Activated naive CD8-positive, alpha-beta T cell treated with anti-CD3 and anti-CD28 coated beads for 36 hours (primary cell): ENCODE measurements around the gene PRR12. TPM values are rescaled to one million over a fixed set of nuclear protein-coding genes. Genes with fewer than 3 reads are reported as not detected.

Experiments
- DNase-seq: peaks from one replicate; pipeline ENCODE4 v3.0.0; 2021
- H3K27ac Mint-ChIP-seq: one replicate; pipeline ENCODE4 v1.8.0; 2022; ENCODE audit warnings: mild to moderate bottlenecking, moderate library complexity, mixed read lengths
- H3K27me3 Mint-ChIP-seq: one replicate; pipeline ENCODE4 v1.8.0; 2022; ENCODE audit warnings: mild to moderate bottlenecking, mixed read lengths
- H3K36me3 Mint-ChIP-seq: one replicate; pipeline ENCODE4 v1.8.0; 2021; ENCODE audit warnings: mild to moderate bottlenecking, mixed read lengths
- H3K4me1 Mint-ChIP-seq: one replicate; pipeline ENCODE4 v1.8.0; 2021; ENCODE audit warnings: mixed read lengths
- H3K4me3 Mint-ChIP-seq: one replicate; pipeline ENCODE4 v1.8.0; 2022; ENCODE audit warnings: mild to moderate bottlenecking, moderate library complexity, mixed read lengths
- H3K9me3 Mint-ChIP-seq: one replicate; pipeline ENCODE4 v1.8.0; 2022; ENCODE audit warnings: mixed read lengths
- total RNA-seq, 2 experiments: library from RNA; stranded (reverse); gene quantifications; one replicate each; pipeline ENCODE4 v1.2.3, GENCODE V29; 2021

Gene PRR12
- total RNA-seq, 2 experiments from 2014 or later, result 16.0 to 17.8 TPM

DNA sequence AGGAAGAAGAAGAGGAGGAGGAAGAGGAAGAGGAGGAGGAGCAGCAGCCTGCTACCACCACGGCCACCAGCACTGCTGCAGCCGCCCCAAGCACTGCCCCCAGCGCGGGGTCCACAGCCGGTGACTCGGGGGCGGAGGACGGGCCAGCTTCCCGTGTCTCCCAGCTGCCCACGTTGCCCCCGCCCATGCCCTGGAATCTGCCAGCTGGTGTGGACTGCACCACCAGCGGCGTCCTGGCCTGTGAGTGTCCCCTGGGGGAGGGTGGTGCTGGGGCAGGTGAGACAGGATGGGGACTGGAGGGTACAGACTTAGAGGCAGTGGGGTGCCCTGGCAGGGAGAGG lies 62.5 kb downstream of the PRR12 start:
- Mint-ChIP-seq H3K9me3 (no peaks in the 10 kb centered on the region), H3K27me3 (no peaks in the 10 kb centered on the region), H3K4me3 (no peak overlapping the region), H3K4me1 (no peaks in the 10 kb centered on the region), H3K27ac (no peak overlapping the region), H3K36me3 (peaks cover 7% of the 10 kb centered on the region)
- no peak for DNase-seq

DNA sequence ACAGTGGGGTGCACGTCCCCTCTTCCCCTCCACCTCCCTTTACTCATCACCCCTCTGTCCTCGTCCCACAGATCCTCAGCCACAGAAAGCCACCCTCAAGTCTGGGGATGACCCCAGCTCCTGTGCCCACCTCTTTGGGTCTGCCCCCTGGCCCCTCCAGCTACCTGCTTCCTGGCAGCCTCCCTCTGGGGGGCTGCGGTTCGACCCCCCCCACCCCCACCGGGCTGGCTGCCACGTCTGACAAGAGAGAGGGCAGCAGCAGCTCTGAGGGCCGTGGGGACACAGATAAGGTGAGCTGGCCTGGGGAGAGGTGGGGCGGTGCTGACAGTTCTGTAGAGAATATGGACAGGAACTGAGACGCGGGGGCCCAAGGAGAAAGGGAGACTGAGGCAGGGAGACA lies 63.6 kb downstream of the PRR12 start:
- H3K9me3 Mint-ChIP-seq, result no peaks in the 10 kb centered on the region
- DNase-seq, result no peak
- no peak overlapping the region for H3K4me3 Mint-ChIP-seq
- H3K4me1 Mint-ChIP-seq, result peaks cover 3% of the 10 kb centered on the region
- H3K36me3 Mint-ChIP-seq, result peaks cover 7% of the 10 kb centered on the region
- H3K27ac Mint-ChIP-seq, result no peak overlapping the region
- no peaks in the 10 kb centered on the region for H3K27me3 Mint-ChIP-seq

DNA sequence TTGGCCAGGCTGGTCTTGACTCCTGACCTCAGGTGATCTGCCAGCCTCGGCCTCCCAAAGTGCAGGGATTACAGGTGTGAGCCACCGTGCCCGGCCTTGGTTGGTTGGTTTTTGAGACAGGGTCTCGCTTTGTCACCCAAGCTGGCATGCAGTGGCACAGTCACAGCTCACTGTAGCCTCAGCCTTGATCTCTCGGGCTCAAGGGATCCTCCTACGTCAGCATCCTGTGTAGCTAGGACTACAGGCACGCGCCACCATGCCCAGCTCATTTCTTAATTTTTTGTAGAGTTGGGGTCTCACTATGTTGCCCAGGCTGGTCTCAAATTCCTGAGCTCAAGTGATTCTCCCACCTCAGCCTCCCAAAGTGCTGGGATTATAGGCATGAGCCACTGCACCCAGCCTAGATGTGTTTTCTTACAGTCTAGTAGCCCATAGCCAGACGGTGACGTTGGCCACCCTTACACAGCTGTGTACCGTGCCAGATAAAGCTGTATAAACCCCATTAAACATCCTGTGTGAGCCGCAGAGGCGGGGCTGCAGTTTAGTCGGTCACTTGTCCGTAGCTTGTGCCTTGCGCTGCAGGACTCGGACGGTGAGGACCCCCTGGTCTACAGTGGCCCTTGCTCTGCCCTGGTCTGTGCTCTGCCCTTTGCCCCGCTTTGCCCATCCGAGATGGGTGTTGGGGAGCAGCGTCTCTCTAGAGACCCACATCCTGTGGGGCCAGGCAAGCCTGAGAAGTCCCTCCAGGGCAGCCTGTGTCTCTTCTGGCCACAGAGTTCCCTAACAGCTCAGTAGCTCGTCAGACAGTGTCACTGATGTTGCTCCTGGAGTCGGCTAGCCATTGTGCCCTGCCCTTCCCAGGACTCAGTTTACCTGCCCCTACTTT lies 64.8 kb downstream of the PRR12 start:
- peaks cover 3% of the 10 kb centered on the region for H3K4me1 Mint-ChIP-seq
- H3K27ac Mint-ChIP-seq, result no peak overlapping the region
- H3K27me3 Mint-ChIP-seq, result no peaks in the 10 kb centered on the region
- no peaks in the 10 kb centered on the region for H3K9me3 Mint-ChIP-seq
- no peak for DNase-seq
- peaks cover 10% of the 10 kb centered on the region for H3K36me3 Mint-ChIP-seq
- no peak overlapping the region for H3K4me3 Mint-ChIP-seq

DNA sequence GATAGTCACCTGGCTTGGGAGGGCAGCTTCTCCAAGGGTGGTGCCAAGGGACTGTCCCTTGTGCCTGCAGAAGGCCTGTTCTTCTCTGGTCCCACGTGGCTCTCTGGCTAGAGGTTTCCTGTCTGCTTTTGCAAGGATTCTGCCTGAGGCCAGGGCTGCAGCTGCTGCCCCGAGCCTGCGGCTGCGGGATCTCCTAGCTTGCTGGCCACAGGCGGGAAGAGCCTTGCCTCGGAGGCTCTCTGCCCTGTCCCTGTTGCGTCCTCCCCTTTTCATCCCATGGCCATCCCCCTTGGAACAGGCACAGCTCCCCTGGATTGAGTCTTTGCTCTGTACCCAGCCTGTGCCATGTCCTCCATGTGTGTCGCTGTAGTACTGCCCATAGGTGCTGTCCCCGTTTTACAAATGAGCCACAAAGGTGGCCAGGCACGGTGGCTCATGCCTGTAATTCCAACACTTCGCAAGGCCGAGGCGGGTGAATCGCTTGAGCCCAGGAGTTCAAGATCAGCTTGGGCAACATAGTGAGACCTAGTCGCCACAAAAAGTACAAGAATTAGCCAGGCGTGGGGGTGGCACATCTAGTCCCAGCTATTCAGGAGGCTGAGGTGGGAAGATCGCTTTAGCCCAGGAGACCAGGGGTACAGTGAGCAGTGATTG lies 65.6 kb downstream of the PRR12 start:
- no peak for DNase-seq
- H3K4me1 Mint-ChIP-seq, result peaks cover 3% of the 10 kb centered on the region
- no peak overlapping the region for H3K27ac Mint-ChIP-seq
- no peak overlapping the region for H3K4me3 Mint-ChIP-seq
- H3K9me3 Mint-ChIP-seq, result no peaks in the 10 kb centered on the region
- H3K27me3 Mint-ChIP-seq, result no peaks in the 10 kb centered on the region
- H3K36me3 Mint-ChIP-seq, result peaks cover 8% of the 10 kb centered on the region

DNA sequence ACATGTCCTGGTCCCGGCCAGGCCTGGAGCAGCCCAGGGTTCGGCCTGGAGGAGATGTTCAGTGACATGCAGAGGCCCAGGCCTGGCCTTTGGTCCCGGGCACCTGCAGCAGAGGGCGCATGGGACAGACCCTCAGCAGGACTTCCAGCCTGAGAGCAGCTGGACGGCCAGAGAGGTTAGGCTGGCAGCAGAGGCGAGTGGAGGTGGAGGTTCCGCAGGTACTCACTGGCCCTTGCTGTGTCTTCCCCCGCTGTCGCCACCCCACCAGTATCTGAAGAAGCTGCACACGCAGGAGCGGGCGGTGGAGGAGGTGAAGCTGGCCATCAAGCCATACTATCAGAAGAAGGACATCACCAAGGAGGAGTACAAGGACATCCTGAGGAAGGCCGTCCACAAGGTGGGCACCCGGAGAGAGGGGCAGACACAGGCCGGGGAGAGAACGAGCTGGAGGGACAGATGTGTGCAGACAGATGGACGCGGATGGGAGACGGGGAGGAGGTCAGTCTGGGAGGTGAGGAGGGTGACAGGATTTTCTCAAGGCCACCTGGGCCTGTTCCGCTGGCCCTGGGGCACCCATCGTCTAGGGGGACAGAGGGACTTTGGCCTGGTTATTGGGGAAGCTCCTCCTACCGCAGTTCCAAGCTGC lies 66.6 kb downstream of the PRR12 start:
- no peaks in the 10 kb centered on the region for H3K27me3 Mint-ChIP-seq
- no peaks in the 10 kb centered on the region for H3K9me3 Mint-ChIP-seq
- DNase-seq, result no peak
- no peak overlapping the region for H3K4me3 Mint-ChIP-seq
- peak overlapping the region; percentile 49 for H3K27ac Mint-ChIP-seq
- H3K36me3 Mint-ChIP-seq, result peaks cover 10% of the 10 kb centered on the region
- peaks cover 4% of the 10 kb centered on the region for H3K4me1 Mint-ChIP-seq

DNA sequence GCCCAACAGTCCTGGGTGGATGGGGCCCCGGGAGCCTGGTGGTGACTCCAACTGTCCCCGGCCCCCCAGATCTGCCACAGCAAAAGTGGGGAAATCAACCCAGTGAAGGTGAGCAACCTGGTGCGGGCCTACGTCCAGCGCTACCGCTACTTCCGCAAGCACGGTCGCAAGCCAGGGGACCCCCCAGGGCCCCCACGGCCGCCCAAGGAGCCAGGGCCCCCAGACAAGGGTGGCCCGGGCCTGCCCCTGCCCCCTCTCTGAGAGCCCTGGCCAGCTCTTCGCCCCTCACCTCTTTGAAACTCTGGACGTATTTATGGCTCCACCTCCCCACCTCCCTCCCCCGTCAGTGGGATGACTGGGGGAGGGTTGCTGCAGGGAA lies 67.1 kb downstream of the PRR12 start:
- no peak overlapping the region for H3K27ac Mint-ChIP-seq
- no peaks in the 10 kb centered on the region for H3K9me3 Mint-ChIP-seq
- peaks cover 15% of the 10 kb centered on the region for H3K36me3 Mint-ChIP-seq
- no peak overlapping the region for H3K4me3 Mint-ChIP-seq
- no peak for DNase-seq
- peaks cover 9% of the 10 kb centered on the region for H3K4me1 Mint-ChIP-seq
- H3K27me3 Mint-ChIP-seq, result no peaks in the 10 kb centered on the region

- H3K36me3 Mint-ChIP-seq, result peaks cover 15% of the 10 kb centered on the region
- peaks cover 15% of the 10 kb centered on the region for H3K4me1 Mint-ChIP-seq
- no peaks in the 10 kb centered on the region for H3K27me3 Mint-ChIP-seq
- DNase-seq, result no peak
- no peak overlapping the region for H3K27ac Mint-ChIP-seq
- H3K4me3 Mint-ChIP-seq, result no peak overlapping the region
- H3K9me3 Mint-ChIP-seq, result no peaks in the 10 kb centered on the region
Measured at GRCh38 chr19:49658566-49659442, 67.8 kb downstream of the PRR12 start.

DNA sequence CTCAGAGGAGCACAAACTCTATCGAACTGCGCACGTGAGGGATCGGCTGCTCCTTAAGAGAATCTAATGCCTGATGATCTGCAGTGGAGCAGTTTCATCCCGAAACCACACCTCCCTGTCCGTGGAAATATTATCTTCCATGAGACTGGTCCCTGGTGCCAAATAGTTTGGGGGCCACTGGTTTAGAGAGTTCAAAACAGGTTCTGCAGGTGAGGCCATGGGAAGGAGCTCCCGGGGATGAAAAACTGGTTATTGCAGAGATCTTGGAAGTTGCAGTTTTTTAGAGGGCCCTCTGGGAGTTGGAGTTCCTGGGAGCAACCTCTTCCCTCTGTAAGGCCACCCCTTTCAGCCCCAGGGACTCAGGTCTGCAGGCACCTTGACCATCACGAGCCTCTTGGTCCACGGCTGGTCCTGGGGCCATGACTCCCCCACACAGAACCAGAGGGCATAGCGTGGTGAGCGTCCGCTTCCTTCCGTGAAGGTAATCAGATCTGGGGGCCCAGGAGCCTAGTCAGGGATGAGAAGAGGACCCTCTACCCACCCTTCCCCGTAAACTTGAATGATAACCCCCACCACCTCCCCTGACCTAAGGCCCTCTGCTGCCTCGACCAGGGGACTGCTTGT lies 69.5 kb downstream of the PRR12 start:
- H3K4me3 Mint-ChIP-seq, result no peak overlapping the region
- H3K27me3 Mint-ChIP-seq, result no peaks in the 10 kb centered on the region
- peaks cover 16% of the 10 kb centered on the region for H3K36me3 Mint-ChIP-seq
- DNase-seq, result no peak
- H3K4me1 Mint-ChIP-seq, result peaks cover 18% of the 10 kb centered on the region
- no peaks in the 10 kb centered on the region for H3K9me3 Mint-ChIP-seq
- no peak overlapping the region for H3K27ac Mint-ChIP-seq

DNA sequence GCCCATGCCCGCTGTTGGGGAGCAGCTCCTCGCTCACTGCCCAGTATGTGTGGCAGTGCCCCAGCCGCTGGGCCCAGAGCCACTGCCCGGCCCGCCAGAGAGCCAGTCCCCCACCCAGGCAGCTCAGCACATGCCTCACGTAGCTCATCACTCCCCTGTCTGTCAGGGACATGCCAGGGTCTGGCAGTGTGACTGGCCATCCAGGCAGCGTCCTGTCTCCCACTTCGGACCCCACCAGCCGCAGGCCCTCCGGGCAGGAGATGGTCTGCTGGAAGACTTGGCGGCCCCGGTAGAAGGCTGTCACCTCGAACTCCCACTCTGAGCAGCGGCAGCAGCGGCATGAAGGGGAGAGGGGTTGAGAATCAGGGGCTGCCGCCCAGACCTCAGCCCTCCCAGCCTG lies 71.0 kb downstream of the PRR12 start:
- no peak overlapping the region for H3K27ac Mint-ChIP-seq
- no peaks in the 10 kb centered on the region for H3K9me3 Mint-ChIP-seq
- H3K4me3 Mint-ChIP-seq, result no peak overlapping the region
- H3K4me1 Mint-ChIP-seq, result peaks cover 23% of the 10 kb centered on the region
- H3K27me3 Mint-ChIP-seq, result no peaks in the 10 kb centered on the region
- no peak for DNase-seq
- H3K36me3 Mint-ChIP-seq, result peaks cover 16% of the 10 kb centered on the region

- H3K27ac Mint-ChIP-seq, result peak overlapping the region; percentile 92
- peak overlapping the region; percentile 95 for H3K4me3 Mint-ChIP-seq
- H3K36me3 Mint-ChIP-seq, result peaks cover 13% of the 10 kb centered on the region
- no peak for DNase-seq
- no peaks in the 10 kb centered on the region for H3K9me3 Mint-ChIP-seq
- H3K27me3 Mint-ChIP-seq, result no peaks in the 10 kb centered on the region
- H3K4me1 Mint-ChIP-seq, result peaks cover 28% of the 10 kb centered on the region
Measured at GRCh38 chr19:49663224-49663623, 72.2 kb downstream of the PRR12 start.

GRCh38 chr19:49664171-49665035 lies 73.4 kb downstream of the PRR12 start:
- Mint-ChIP-seq H3K4me3 (peak overlapping the region; percentile 95), H3K36me3 (peaks cover 13% of the 10 kb centered on the region), H3K4me1 (peaks cover 27% of the 10 kb centered on the region), H3K27ac (peak overlapping the region; percentile 92), H3K9me3 (no peaks in the 10 kb centered on the region), H3K27me3 (no peaks in the 10 kb centered on the region)
- DNase-seq, result peak; percentile 86

DNA sequence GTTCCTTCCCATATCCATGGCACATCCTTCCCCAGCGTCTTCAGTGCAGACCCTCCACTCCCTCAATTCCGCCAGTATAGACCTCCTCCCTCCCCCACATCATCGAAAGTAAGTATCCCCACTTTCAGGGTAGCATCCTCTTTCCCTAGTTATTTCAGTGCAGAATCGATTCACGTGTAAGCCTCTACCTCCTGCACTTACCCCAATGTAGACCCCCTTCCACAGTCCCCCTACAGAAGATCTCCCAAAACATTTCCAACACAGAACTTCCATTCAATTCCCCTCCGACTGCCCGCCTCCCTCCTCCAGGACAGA lies 74.0 kb downstream of the PRR12 start:
- no peaks in the 10 kb centered on the region for H3K9me3 Mint-ChIP-seq
- H3K27me3 Mint-ChIP-seq, result no peaks in the 10 kb centered on the region
- peak overlapping the region; percentile 95 for H3K4me3 Mint-ChIP-seq
- peak overlapping the region; percentile 92 for H3K27ac Mint-ChIP-seq
- H3K36me3 Mint-ChIP-seq, result peaks cover 13% of the 10 kb centered on the region
- peaks cover 27% of the 10 kb centered on the region for H3K4me1 Mint-ChIP-seq
- DNase-seq, result no peak

GRCh38 chr19:49665351-49666119 lies 74.6 kb downstream of the PRR12 start, which contains the start of the genes BCL2L12 and IRF3:
Gene BCL2L12 (plus strand): TSS chr19:49665933. CDS start chr19:49666693, 760 bp downstream.
Gene IRF3 (minus strand): TSS chr19:49665857. CDS start chr19:49664838, 1,019 bp downstream.
- Mint-ChIP-seq H3K4me3 (peak within 1 kb of the TSS; percentile 95), H3K27ac (peak within 1 kb of the TSS; percentile 92), H3K27me3 (no peaks in the 10 kb centered on the region), H3K4me1 (peaks cover 27% of the 10 kb centered on the region), H3K9me3 (no peaks in the 10 kb centered on the region), H3K36me3 (peaks cover 10% of the 10 kb centered on the region)
- peak; percentile 98 for DNase-seq
